HK-2 (cell line): ENCODE measurements around the gene NPIPA1.
"Not testable (repeated sequence)": the region's sequence is repeated elsewhere in the genome, so short reads cannot be mapped to it uniquely, and the experiment has no call there.

Source experiments
- DNase-seq: peaks from one replicate; pipeline ENCODE4 v3.0.0-alpha.2; 2018; ENCODE audit not compliant: unreplicated experiment

Gene NPIPA1

GRCh38 chr16:14976971-14977736, 39.9 kb downstream of the NPIPA1 start:
- not testable (repeated sequence) for DNase-seq

- not testable (repeated sequence) for DNase-seq
These were observed 41.0 kb downstream of the NPIPA1 start for GRCh38 chr16:14978281-14978680.

GRCh38 chr16:14978908-14979307, 41.7 kb downstream of the NPIPA1 start:
- DNase-seq: not testable (repeated sequence)

- not testable (repeated sequence) for DNase-seq
These were observed 44.0 kb downstream of the NPIPA1 start for GRCh38 chr16:14981234-14981633.

- DNase-seq: not testable (repeated sequence)
These were observed 45.3 kb downstream of the NPIPA1 start for GRCh38 chr16:14982521-14982920.

- DNase-seq: not testable (repeated sequence)
These were observed 50.8 kb downstream of the NPIPA1 start for GRCh38 chr16:14988092-14988491.

GRCh38 chr16:14988661-14989191, 51.5 kb downstream of the NPIPA1 start:
- DNase-seq: not testable (repeated sequence)

- DNase-seq: not testable (repeated sequence)
These were observed 52.3 kb downstream of the NPIPA1 start for GRCh38 chr16:14989291-14990281.

- not testable (repeated sequence) for DNase-seq
These were observed 56.3 kb downstream of the NPIPA1 start for GRCh38 chr16:14993277-14994151.

- DNase-seq: not testable (repeated sequence)
These were observed 59.5 kb downstream of the NPIPA1 start for GRCh38 chr16:14996702-14997101.

GRCh38 chr16:14998300-14998699, 61.1 kb downstream of the NPIPA1 start:
- not testable (repeated sequence) for DNase-seq

- DNase-seq: not testable (repeated sequence)
These were observed 62.6 kb downstream of the NPIPA1 start for GRCh38 chr16:14999845-15000244.
